RWPE2 (cell line): Measurements from ENCODE around the gene PCDHGA8.
A peak's percentile ranks its signal among the peaks of the same experiment; 100 is the strongest.

Experiments used
- ATAC-seq: fragments of 200-7000 bp; cut with Tn5 transposase; 3 replicates; pipeline ENCODE4 v1.9.1; 2021; ENCODE audit warnings: low read depth
- DNase-seq: peaks from one replicate; pipeline ENCODE4 v3.0.0-alpha.2; 2020; ENCODE audit warnings: low spot score
- H3K27ac ChIP-seq: fragments of 450-650 bp; 2 replicates; pipeline ENCODE4 v1.5.1; 2017; ENCODE audit warnings: mild to moderate bottlenecking; ENCODE audit not compliant: poor library complexity, severe bottlenecking
- H3K27me3 ChIP-seq: fragments of 250-450 bp; sonication (Bioruptor Pico); 2 replicates; pipeline ENCODE4 v1.5.1; 2021; ENCODE audit warnings: mild to moderate bottlenecking, moderate library complexity; ENCODE audit not compliant: insufficient read depth, poor library complexity, severe bottlenecking
- H3K36me3 ChIP-seq: fragments of 250-450 bp; sonication (Bioruptor Pico); 2 replicates; pipeline ENCODE4 v1.5.1; 2020; ENCODE audit warnings: low read depth, mild to moderate bottlenecking, moderate library complexity
- H3K4me1 ChIP-seq: fragments of 250-450 bp; sonication (Bioruptor Pico); 2 replicates; pipeline ENCODE4 v1.5.1; 2021; ENCODE audit warnings: mild to moderate bottlenecking, moderate library complexity; ENCODE audit not compliant: insufficient read depth, poor library complexity, severe bottlenecking
- H3K4me3 ChIP-seq: fragments of 250-450 bp; sonication (Bioruptor Pico); 2 replicates; pipeline ENCODE4 v1.5.1; 2021; ENCODE audit warnings: mild to moderate bottlenecking, moderate library complexity; ENCODE audit not compliant: severe bottlenecking
- H3K9me3 ChIP-seq: fragments of 250-450 bp; sonication (Bioruptor Pico); 2 replicates; pipeline ENCODE4 v1.5.1; 2021; ENCODE audit warnings: mild to moderate bottlenecking, moderate library complexity; ENCODE audit not compliant: severe bottlenecking
- CTCF ChIP-seq: fragments of 450-650 bp; IDR thresholded peaks from one replicate; pipeline ENCODE4 v1.5.1; 2017; ENCODE audit warnings: mild to moderate bottlenecking, moderate library complexity; ENCODE audit not compliant: poor library complexity, severe bottlenecking

PCDHGA8 gene

GRCh38 chr5:141355641-141356040, 36.8 kb upstream of the PCDHGA8 start:
- Histone ChIP-seq H3K4me3 (no peak overlapping the region), H3K27ac (no peak overlapping the region), H3K27me3 (peaks cover 83% of the 10 kb centered on the region), H3K36me3 (no peaks in the 10 kb centered on the region), H3K9me3 (no peaks in the 10 kb centered on the region), H3K4me1 (peaks cover 3% of the 10 kb centered on the region)
- DNase-seq (no peak), ATAC-seq (no peak)
- TF ChIP-seq CTCF = no peak

- no peak for ATAC-seq
- H3K36me3 ChIP-seq = no peaks in the 10 kb centered on the region
- no peak for TF ChIP-seq CTCF
- DNase-seq = no peak
- H3K4me3 ChIP-seq = no peak overlapping the region
- no peak overlapping the region for H3K27ac ChIP-seq
- no peaks in the 10 kb centered on the region for H3K9me3 ChIP-seq
- H3K27me3 ChIP-seq = peaks cover 84% of the 10 kb centered on the region
- peaks cover 3% of the 10 kb centered on the region for H3K4me1 ChIP-seq
Observed at GRCh38 chr5:141356133-141356532, 36.3 kb upstream of the PCDHGA8 start.

- no peak overlapping the region for H3K4me3 ChIP-seq
- peaks cover 84% of the 10 kb centered on the region for H3K27me3 ChIP-seq
- DNase-seq = no peak
- ATAC-seq = no peak
- H3K9me3 ChIP-seq = no peaks in the 10 kb centered on the region
- no peaks in the 10 kb centered on the region for H3K36me3 ChIP-seq
- H3K4me1 ChIP-seq = peaks cover 3% of the 10 kb centered on the region
- no peak overlapping the region for H3K27ac ChIP-seq
- no peak for TF ChIP-seq CTCF
Observed at GRCh38 chr5:141356950-141357349, 35.5 kb upstream of the PCDHGA8 start.

GRCh38 chr5:141359790-141360426, 32.5 kb upstream of the PCDHGA8 start, which contains the start of gene PCDHGB2:
Gene PCDHGB2, plus strand, starts transcription at chr5:141359994. Its CDS starts 142 bp downstream, at chr5:141360136.
- Histone ChIP-seq H3K36me3 (no peaks in the 10 kb centered on the region), H3K4me1 (peaks cover 3% of the 10 kb centered on the region), H3K9me3 (peaks cover 12% of the 10 kb centered on the region), H3K4me3 (peak within 1 kb of the TSS; percentile 18), H3K27me3 (peaks cover 91% of the 10 kb centered on the region), H3K27ac (no peak within 1 kb of the TSS)
- DNase-seq (no peak), ATAC-seq (peak; percentile 46; the same call in 1 of the 3 replicates)
- peak; percentile 60 for TF ChIP-seq CTCF

- Histone ChIP-seq H3K4me3 (no peak overlapping the region), H3K27ac (no peak overlapping the region), H3K4me1 (peaks cover 3% of the 10 kb centered on the region), H3K36me3 (no peaks in the 10 kb centered on the region), H3K9me3 (peaks cover 18% of the 10 kb centered on the region), H3K27me3 (peaks cover 95% of the 10 kb centered on the region)
- TF ChIP-seq CTCF = no peak
- ATAC-seq (no peak), DNase-seq (no peak)
Observed at GRCh38 chr5:141360685-141361084, 31.7 kb upstream of the PCDHGA8 start.
